ENCODE measurements around the gene PACRG. TPM values are rescaled to one million over a fixed set of nuclear protein-coding genes. Genes with fewer than 3 reads are reported as not detected.

Gene PACRG
- total and polyA plus RNA-seq, 2 of the 13 experiments (the other 11 are each of a cell fraction or from before 2014, with no cell fraction given) = 0.13 TPM; not detected in 1

GRCh38 chr6:163066200-163066599, 338.4 kb downstream of the PACRG start:
- TF ChIP-seq ZIK1 (CRISPR knock-in tag; IDR thresholded peaks at IDR 0.05; ENCODE audit: borderline replicate concordance, low read depth) = no peak
- FAIRE-seq = no peak
- no peaks in the 10 kb centered on the region for H3K27me3 ChIP-seq (ENCODE audit: control insufficient read depth in 1 of 2, insufficient read depth in 2 of 2, low read length in 2 of 2)
- no peak for ATAC-seq
- H2AFZ ChIP-seq (ENCODE audit: low read length) = no peak overlapping the region
- BruUV-seq (replicated peaks) = no TSS peak
- no peak overlapping the region for H3K4me2 ChIP-seq (ENCODE audit: low read depth, low read length)
- no peaks in the 10 kb centered on the region for H4K20me1 ChIP-seq (ENCODE audit: insufficient read depth, low read length)
- ChIA-PET CTCF (ENCODE audit: low intra/inter-chr PET ratio, low total read pairs) (no interaction called here), POLR2A (no interaction called here)
- intact Hi-C loops (cut with micrococcal nuclease; ENCODE audit: unreplicated experiment) (no loop called here), in situ Hi-C loops (cut with HindIII; ENCODE audit: extremely low pct_ligation_motif_present, low pct_unique_long_range_greater_than_20kb) (no loop called here)
- no peaks in the 10 kb centered on the region for H3K79me2 ChIP-seq (ENCODE audit: insufficient read depth, low read length)
- 4% methylated on average over 3 of the region's 3 CpGs for WGBS (ENCODE audit: low lambda C conversion rate)
- no peaks in the 10 kb centered on the region for H3K4me1 ChIP-seq (ENCODE audit: insufficient read depth, low read length)
- no peaks in the 10 kb centered on the region for H3K9me3 ChIP-seq (ENCODE audit: low read length)
- H3K27ac ChIP-seq (ENCODE audit: extremely low read length, insufficient read depth, low read length) = no peak overlapping the region
- no peak overlapping the region for H3K9ac ChIP-seq (ENCODE audit: insufficient read depth, low read depth, low read length)
- H3K4me3 ChIP-seq (replicated peaks in 1 of 3; ENCODE audit: insufficient read depth in 1 of 3, low read depth in 2 of 3, low read length in 3 of 3) = no peak overlapping the region
- no peak for DNase-seq (ENCODE audit: low spot score)
- H3K36me3 ChIP-seq (replicated peaks in 1 of 2; ENCODE audit: control insufficient read depth in 1 of 2, insufficient read depth in 2 of 2, low read length in 2 of 2) = no peaks in the 10 kb centered on the region

- intact Hi-C loops (cut with micrococcal nuclease; ENCODE audit: unreplicated experiment) (no loop called here), in situ Hi-C loops (cut with HindIII; ENCODE audit: extremely low pct_ligation_motif_present, low pct_unique_long_range_greater_than_20kb) (no loop called here)
- H3K9ac ChIP-seq (ENCODE audit: insufficient read depth, low read depth, low read length) = no peak overlapping the region
- H3K9me3 ChIP-seq (ENCODE audit: low read length) = no peaks in the 10 kb centered on the region
- no peaks in the 10 kb centered on the region for H3K79me2 ChIP-seq (ENCODE audit: insufficient read depth, low read length)
- ATAC-seq (no peak), FAIRE-seq (no peak), DNase-seq (ENCODE audit: low spot score) (no peak)
- no peaks in the 10 kb centered on the region for H3K4me1 ChIP-seq (ENCODE audit: insufficient read depth, low read length)
- WGBS (ENCODE audit: low lambda C conversion rate) = 34% methylated on average over 8 of the region's 8 CpGs
- no peak overlapping the region for H3K27ac ChIP-seq (ENCODE audit: extremely low read length, insufficient read depth, low read length)
- H3K4me3 ChIP-seq (replicated peaks in 1 of 3; ENCODE audit: insufficient read depth in 1 of 3, low read depth in 2 of 3, low read length in 3 of 3) = no peak overlapping the region
- ChIA-PET CTCF (ENCODE audit: low intra/inter-chr PET ratio, low total read pairs) (no interaction called here), POLR2A (no interaction called here)
- TF ChIP-seq ZFX (CRISPR knock-in tag; IDR thresholded peaks at IDR 0.05; ENCODE audit: low read depth) = no peak
- TF ChIP-seq MLLT10 (CRISPR knock-in tag; IDR thresholded peaks at IDR 0.05) = no peak
- no peak for TF ChIP-seq POGZ (CRISPR knock-in tag; IDR thresholded peaks at IDR 0.05)
- no peak for TF ChIP-seq YEATS4 (CRISPR knock-in tag; IDR thresholded peaks at IDR 0.05; ENCODE audit: borderline replicate concordance)
- no peak for TF ChIP-seq ZNF513 (CRISPR knock-in tag; conservative IDR thresholded peaks at IDR 0.05)
- no peak for TF ChIP-seq RELA (CRISPR knock-in tag; IDR thresholded peaks at IDR 0.05)
- no peak for TF ChIP-seq BATF2 (CRISPR knock-in tag; IDR thresholded peaks at IDR 0.05)
- TF ChIP-seq ATF7 (IDR thresholded peaks at IDR 0.05) = no peak
- no peak for TF ChIP-seq ATF7 (CRISPR knock-in tag; IDR thresholded peaks at IDR 0.05)
- TF ChIP-seq SIX1 (CRISPR knock-in tag; IDR thresholded peaks at IDR 0.05; ENCODE audit: borderline replicate concordance) = no peak
- TF ChIP-seq ZNF441 (CRISPR knock-in tag; IDR thresholded peaks at IDR 0.05; ENCODE audit: borderline replicate concordance) = no peak
- H2AFZ ChIP-seq (ENCODE audit: low read length) = no peak overlapping the region
- no peaks in the 10 kb centered on the region for H3K27me3 ChIP-seq (ENCODE audit: control insufficient read depth in 1 of 2, insufficient read depth in 2 of 2, low read length in 2 of 2)
- no peak overlapping the region for H3K4me2 ChIP-seq (ENCODE audit: low read depth, low read length)
- no peaks in the 10 kb centered on the region for H4K20me1 ChIP-seq (ENCODE audit: insufficient read depth, low read length)
- H3K36me3 ChIP-seq (replicated peaks in 1 of 2; ENCODE audit: control insufficient read depth in 1 of 2, insufficient read depth in 2 of 2, low read length in 2 of 2) = no peaks in the 10 kb centered on the region
- BruUV-seq (replicated peaks) = no TSS peak
Observed at GRCh38 chr6:163077134-163077533, 349.4 kb downstream of the PACRG start.
